GM23338 (cell line): ENCODE results near the gene P4HA1. TPM values are rescaled to one million over a fixed set of nuclear protein-coding genes. Genes with fewer than 3 reads are reported as not detected.

Source experiments
- ATAC-seq: fragments of 200-7000 bp; cut with Tn5 transposase; 3 replicates; pipeline ENCODE4 v1.9.1; 2020
- DNase-seq: peaks from one replicate; pipeline ENCODE4 v3.0.0-alpha.2; 2015; ENCODE audit warnings: low spot score
- H2AFZ ChIP-seq: fragments of 200-600 bp; sonication (generic); 2 replicates; pipeline ENCODE4 v1.8.0; 2016; ENCODE audit warnings: antibody characterized with exemption, mild to moderate bottlenecking, moderate library complexity
- H3F3A ChIP-seq: fragments of 200-600 bp; sonication (generic); replicated peaks from 2 replicates; pipeline ENCODE4 v1.8.0; 2017; ENCODE audit warnings: antibody characterized with exemption, mixed run types, low read depth
- H3K27ac ChIP-seq: fragments of 200-600 bp; sonication (generic); 2 replicates; pipeline ENCODE4 v1.6.1; 2016; ENCODE audit warnings: low read depth
- H3K27me3 ChIP-seq: fragments of 200-600 bp; sonication (generic); 2 replicates; pipeline ENCODE4 v1.8.0; 2016; ENCODE audit warnings: mild to moderate bottlenecking, mixed run types, moderate library complexity; ENCODE audit not compliant: insufficient read depth
- H3K36me3 ChIP-seq: fragments of 200-600 bp; sonication (generic); 2 replicates; pipeline ENCODE4 v1.8.0; 2016; ENCODE audit warnings: mild to moderate bottlenecking; ENCODE audit not compliant: insufficient read depth
- H3K4me1 ChIP-seq: fragments of 200-600 bp; sonication (generic); 2 replicates; pipeline ENCODE4 v1.8.0; 2016; ENCODE audit warnings: mild to moderate bottlenecking, moderate library complexity; ENCODE audit not compliant: insufficient read depth
- H3K4me2 ChIP-seq: fragments of 200-600 bp; sonication (generic); 2 replicates; pipeline ENCODE4 v1.7.1; 2017; ENCODE audit warnings: mixed run types
- H3K4me3 ChIP-seq: fragments of 200-600 bp; sonication (generic); 2 replicates; pipeline ENCODE4 v1.6.1; 2016; ENCODE audit warnings: mixed run types
- H3K79me2 ChIP-seq: fragments of 200-600 bp; sonication (generic); replicated peaks from 2 replicates; pipeline ENCODE4 v1.8.0; 2017; ENCODE audit warnings: mild to moderate bottlenecking; ENCODE audit not compliant: insufficient read depth
- H3K9me2 ChIP-seq: fragments of 200-600 bp; sonication (generic); 2 replicates; pipeline ENCODE4 v1.8.0; 2017; ENCODE audit not compliant: insufficient read depth
- H4K20me1 ChIP-seq: fragments of 200-600 bp; sonication (generic); replicated peaks from 2 replicates; pipeline ENCODE4 v1.8.0; 2017; ENCODE audit warnings: mild to moderate bottlenecking; ENCODE audit not compliant: insufficient read depth
- H3K27ac Mint-ChIP-seq: 2 replicates; pipeline ENCODE4 v1.8.0; 2020; ENCODE audit warnings: inconsistent platforms, mild to moderate bottlenecking, moderate library complexity, mixed read lengths
- H3K27me3 Mint-ChIP-seq: 3 replicates; pipeline ENCODE4 v1.8.0; 2022; ENCODE audit warnings: low read depth, mild to moderate bottlenecking, moderate library complexity, mixed read lengths, inconsistent platforms; ENCODE audit not compliant: insufficient read depth, poor library complexity
- H3K36me3 Mint-ChIP-seq: 3 replicates; pipeline ENCODE4 v1.8.0; 2021; ENCODE audit warnings: low read depth, mild to moderate bottlenecking, inconsistent platforms, moderate library complexity, mixed read lengths
- H3K4me1 Mint-ChIP-seq: 3 replicates; pipeline ENCODE4 v1.8.0; 2020; ENCODE audit warnings: mild to moderate bottlenecking, inconsistent platforms, mixed read lengths
- H3K4me3 Mint-ChIP-seq: 3 replicates; pipeline ENCODE4 v1.8.0; 2021; ENCODE audit warnings: moderate library complexity, mild to moderate bottlenecking, inconsistent platforms, mixed read lengths
- H3K9me3 Mint-ChIP-seq: 3 replicates; pipeline ENCODE4 v1.8.0; 2020; ENCODE audit warnings: moderate library complexity, mild to moderate bottlenecking, inconsistent platforms, mixed read lengths
- CREB1 ChIP-seq: fragments of 250-450 bp; sonication (Bioruptor Pico); IDR thresholded peaks from 2 replicates; pipeline ENCODE4 v1.5.0; 2020; ENCODE audit warnings: low read depth, mild to moderate bottlenecking, moderate library complexity
- CTCF ChIP-seq, 2 experiments: fragments of 200-600 bp in 1 of 2; sonication (generic) in 1 of 2; conservative IDR thresholded peaks; 2 replicates each; pipeline versions ENCODE4 v1.5.1 to v1.6.1; 2016 to 2017; ENCODE audit warnings: antibody characterized with exemption in 2 of 2, low read depth in 2 of 2, mild to moderate bottlenecking in 2 of 2, moderate library complexity in 1 of 2
- EZH2phosphoT487 ChIP-seq: fragments of 200-600 bp; sonication (generic); IDR thresholded peaks from one replicate; pipeline ENCODE4 v1.8.1; 2018; ENCODE audit warnings: antibody characterized with exemption; ENCODE audit not compliant: unreplicated experiment
- JUNB ChIP-seq: IDR thresholded peaks from one replicate; pipeline ENCODE4 v1.6.1; 2016; ENCODE audit warnings: antibody characterized with exemption; ENCODE audit not compliant: unreplicated experiment
- NANOG ChIP-seq: IDR thresholded peaks from 2 replicates; pipeline ENCODE4 v1.6.1; 2016; ENCODE audit warnings: antibody characterized with exemption, borderline replicate concordance
- REST ChIP-seq: IDR thresholded peaks from one replicate; pipeline ENCODE4 v1.6.1; 2018; ENCODE audit warnings: antibody characterized with exemption; ENCODE audit not compliant: unreplicated experiment
- STAT1 ChIP-seq: IDR thresholded peaks from one replicate; pipeline ENCODE4 v1.6.1; 2016; ENCODE audit warnings: antibody characterized with exemption; ENCODE audit not compliant: unreplicated experiment
- ZNF114 ChIP-seq: fragments of 250-450 bp; sonication (Bioruptor Pico); IDR thresholded peaks from 2 replicates; pipeline ENCODE4 v1.5.0; 2020; ENCODE audit warnings: mild to moderate bottlenecking, moderate library complexity
- ZNF331 ChIP-seq: fragments of 250-450 bp; sonication (Bioruptor Pico); IDR thresholded peaks from 2 replicates; pipeline ENCODE4 v1.5.0; 2020; ENCODE audit warnings: low read depth, mild to moderate bottlenecking, moderate library complexity
- ZNF462 ChIP-seq: fragments of 250-450 bp; sonication (Bioruptor Pico); IDR thresholded peaks from 2 replicates; pipeline ENCODE4 v1.5.0; 2020; ENCODE audit warnings: mild to moderate bottlenecking, moderate library complexity
- polyA plus RNA-seq: library from polyadenylated mRNA; unstranded; fragments of >200 nt; fragmentation: Nextera tagmentation; extraction: Ambion mirVana; gene quantifications from 2 replicates; pipeline ENCODE4 v1.2.1, GENCODE V29; 2016
- total RNA-seq: library from RNA; depleted of rRNA; stranded (reverse); fragments of >200 nt; shearing (Covaris generic); gene quantifications from 2 replicates; pipeline ENCODE4 v1.2.3, GENCODE V29; 2014

P4HA1 gene
- total and polyA plus RNA-seq, 2 experiments from 2014 or later: 26.4 to 27.1 TPM

- H3K4me2 ChIP-seq: no peak overlapping the region
- no peaks in the 10 kb centered on the region for H3K79me2 ChIP-seq
- TF ChIP-seq STAT1 (no peak), EZH2phosphoT487 (no peak), ZNF114 (no peak), CREB1 (CRISPR knock-in tag) (no peak), REST (no peak), NANOG (no peak), CTCF (conservative IDR thresholded peaks at IDR 0.05; ENCODE audit: low read depth in 2 of 2) (no peak), ZNF331 (CRISPR knock-in tag) (no peak)
- no peak overlapping the region for H3K4me3 ChIP-seq
- H3K36me3 Mint-ChIP-seq: peaks cover 12% of the 10 kb centered on the region
- no peak for ATAC-seq
- H3K27me3 Mint-ChIP-seq: peaks cover 2% of the 10 kb centered on the region
- no peaks in the 10 kb centered on the region for H3K27me3 ChIP-seq
- H4K20me1 ChIP-seq: 0 out of 2 replicates have a peak, but pooled peaks cover 7% of the 10 kb centered on the region
- no peak overlapping the region for H3K27ac ChIP-seq
- peaks cover 12% of the 10 kb centered on the region for H3K36me3 ChIP-seq
- H3K4me3 Mint-ChIP-seq: no peak overlapping the region
- H3K4me1 ChIP-seq: no peaks in the 10 kb centered on the region
- H3K9me2 ChIP-seq: no peaks in the 10 kb centered on the region
- no peaks in the 10 kb centered on the region for H3K9me3 Mint-ChIP-seq
- H2AFZ ChIP-seq: no peak overlapping the region
- DNase-seq: no peak
- H3K27ac Mint-ChIP-seq: no peak overlapping the region
- H3K4me1 Mint-ChIP-seq: no peaks in the 10 kb centered on the region
- peaks cover 1% of the 10 kb centered on the region; the same call in 1 of the 2 replicates for H3F3A ChIP-seq
Measured at GRCh38 chr10:73126343-73126742, 29.7 kb upstream of the P4HA1 start.

- no peaks in the 10 kb centered on the region for H3K9me2 ChIP-seq
- no peak overlapping the region for H3K4me3 Mint-ChIP-seq
- peaks cover 10% of the 10 kb centered on the region; the same call in 2 of the 3 replicates for H3K36me3 Mint-ChIP-seq
- H3K9me3 Mint-ChIP-seq: no peaks in the 10 kb centered on the region
- H3K4me3 ChIP-seq: no peak overlapping the region
- DNase-seq: no peak
- peaks cover 3% of the 10 kb centered on the region; the same call in 1 of the 2 replicates for H3K4me1 ChIP-seq
- peaks cover 4% of the 10 kb centered on the region for H3K27me3 Mint-ChIP-seq
- H3K79me2 ChIP-seq: no peaks in the 10 kb centered on the region
- no peaks in the 10 kb centered on the region for H3K36me3 ChIP-seq
- peaks cover 7% of the 10 kb centered on the region; the same call in 2 of the 3 replicates for H3K4me1 Mint-ChIP-seq
- peaks cover 4% of the 10 kb centered on the region; the same call in 1 of the 2 replicates for H3F3A ChIP-seq
- H3K27ac ChIP-seq: no peak overlapping the region
- ATAC-seq: no peak
- no peaks in the 10 kb centered on the region for H3K27me3 ChIP-seq
- H3K27ac Mint-ChIP-seq: no peak overlapping the region
- H4K20me1 ChIP-seq: no peaks in the 10 kb centered on the region
- no peak overlapping the region for H3K4me2 ChIP-seq
- H2AFZ ChIP-seq: no peak overlapping the region
- no peak for TF ChIP-seq ZNF114
- TF ChIP-seq NANOG: no peak
- TF ChIP-seq JUNB: no peak
- TF ChIP-seq ZNF462 (CRISPR knock-in tag): no peak
- TF ChIP-seq ZNF331 (CRISPR knock-in tag): no peak
Measured at GRCh38 chr10:73119952-73120351, 23.3 kb upstream of the P4HA1 start.
